Brain microvascular endothelial cell (primary cell): ENCODE data around the gene PPP2R3B.

ENCODE experiments used
- DNase-seq: peaks from one replicate; pipeline ENCODE4 v3.0.0-alpha.2; 2020
- H3K27ac ChIP-seq: fragments of 250-450 bp; sonication (Bioruptor Pico); 2 replicates; pipeline ENCODE4 v1.5.1; 2020; ENCODE audit warnings: mild to moderate bottlenecking, moderate library complexity
- H3K27me3 ChIP-seq: fragments of 250-450 bp; sonication (Bioruptor Pico); replicated peaks from 2 replicates; pipeline ENCODE4 v1.5.1; 2020; ENCODE audit warnings: mild to moderate bottlenecking
- H3K36me3 ChIP-seq: fragments of 250-450 bp; sonication (Bioruptor Pico); replicated peaks from 2 replicates; pipeline ENCODE4 v1.5.1; 2020; ENCODE audit warnings: mild to moderate bottlenecking
- H3K4me3 ChIP-seq: 2 replicates; pipeline ENCODE4 v1.5.1; 2011; ENCODE audit warnings: low read depth, mild to moderate bottlenecking, control low read depth, low read length, moderate library complexity
- in situ Hi-C: cut with HindIII; loops from 2 replicates; pipeline ENCODE4 v1.10.0; 2017; ENCODE audit warnings: low sequenced_read_pairs, low pct_ligation_motif_present
- TF ChIP-seq, protein P1 (sequence below): IDR thresholded peaks from 2 replicates; pipeline ENCODE4 v1.5.1; 2011; ENCODE audit warnings: low read depth, mild to moderate bottlenecking, moderate library complexity, low read length, control low read depth, inconsistent platforms; ENCODE audit errors: missing control alignments

Gene PPP2R3B

DNA sequence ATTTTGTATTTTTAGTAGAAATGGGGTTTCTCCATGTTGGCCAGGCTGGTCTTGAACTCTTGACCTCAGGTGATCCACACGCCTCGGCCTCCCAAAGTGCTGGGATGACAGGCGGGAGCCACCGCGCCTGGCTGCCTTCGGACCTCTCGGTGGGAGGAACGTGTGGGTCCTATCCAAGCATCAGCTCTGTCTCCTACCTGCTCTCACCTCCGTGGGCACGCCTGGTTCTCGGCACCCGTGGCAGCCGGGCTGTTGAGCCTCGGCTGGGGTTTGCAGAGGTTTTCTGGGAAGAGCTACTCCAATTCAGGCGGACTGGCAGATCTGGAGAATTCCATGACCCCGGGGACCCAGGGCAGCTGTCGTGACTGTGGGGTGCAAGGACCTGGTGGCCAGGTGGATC lies 23.6 kb upstream of the PPP2R3B start:
- H3K27ac ChIP-seq: no peak overlapping the region
- DNase-seq: no peak
- in situ Hi-C loops: no loop called here
- H3K36me3 ChIP-seq: no peaks in the 10 kb centered on the region
- TF ChIP-seq, protein P1, sequence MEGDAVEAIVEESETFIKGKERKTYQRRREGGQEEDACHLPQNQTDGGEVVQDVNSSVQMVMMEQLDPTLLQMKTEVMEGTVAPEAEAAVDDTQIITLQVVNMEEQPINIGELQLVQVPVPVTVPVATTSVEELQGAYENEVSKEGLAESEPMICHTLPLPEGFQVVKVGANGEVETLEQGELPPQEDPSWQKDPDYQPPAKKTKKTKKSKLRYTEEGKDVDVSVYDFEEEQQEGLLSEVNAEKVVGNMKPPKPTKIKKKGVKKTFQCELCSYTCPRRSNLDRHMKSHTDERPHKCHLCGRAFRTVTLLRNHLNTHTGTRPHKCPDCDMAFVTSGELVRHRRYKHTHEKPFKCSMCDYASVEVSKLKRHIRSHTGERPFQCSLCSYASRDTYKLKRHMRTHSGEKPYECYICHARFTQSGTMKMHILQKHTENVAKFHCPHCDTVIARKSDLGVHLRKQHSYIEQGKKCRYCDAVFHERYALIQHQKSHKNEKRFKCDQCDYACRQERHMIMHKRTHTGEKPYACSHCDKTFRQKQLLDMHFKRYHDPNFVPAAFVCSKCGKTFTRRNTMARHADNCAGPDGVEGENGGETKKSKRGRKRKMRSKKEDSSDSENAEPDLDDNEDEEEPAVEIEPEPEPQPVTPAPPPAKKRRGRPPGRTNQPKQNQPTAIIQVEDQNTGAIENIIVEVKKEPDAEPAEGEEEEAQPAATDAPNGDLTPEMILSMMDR: no peak
- no peaks in the 10 kb centered on the region for H3K27me3 ChIP-seq
- no peak overlapping the region for H3K4me3 ChIP-seq

DNA sequence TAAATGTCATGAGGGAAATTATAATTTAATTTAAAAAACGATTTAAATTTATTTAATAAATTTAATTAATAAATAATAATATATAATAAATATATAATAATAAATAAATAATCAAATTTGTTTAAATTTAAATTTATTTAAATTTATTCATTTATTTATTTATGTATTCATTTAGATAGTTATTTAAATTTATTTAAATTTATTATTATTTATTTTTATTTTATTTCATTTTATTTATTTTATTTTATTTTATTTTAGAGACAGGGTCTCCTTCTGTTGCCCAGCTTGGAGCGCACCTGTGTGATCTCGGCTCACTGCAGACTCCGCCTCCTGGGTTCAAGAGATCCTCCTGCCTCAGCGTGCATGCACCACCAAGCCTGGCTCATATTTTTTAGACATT lies 18.4 kb upstream of the PPP2R3B start:
- in situ Hi-C loops: no loop called here
- H3K4me3 ChIP-seq: no peak overlapping the region
- no peak overlapping the region for H3K27ac ChIP-seq
- H3K36me3 ChIP-seq: no peaks in the 10 kb centered on the region
- DNase-seq: no peak
- TF ChIP-seq, protein P1: no peak
- no peaks in the 10 kb centered on the region for H3K27me3 ChIP-seq

DNA sequence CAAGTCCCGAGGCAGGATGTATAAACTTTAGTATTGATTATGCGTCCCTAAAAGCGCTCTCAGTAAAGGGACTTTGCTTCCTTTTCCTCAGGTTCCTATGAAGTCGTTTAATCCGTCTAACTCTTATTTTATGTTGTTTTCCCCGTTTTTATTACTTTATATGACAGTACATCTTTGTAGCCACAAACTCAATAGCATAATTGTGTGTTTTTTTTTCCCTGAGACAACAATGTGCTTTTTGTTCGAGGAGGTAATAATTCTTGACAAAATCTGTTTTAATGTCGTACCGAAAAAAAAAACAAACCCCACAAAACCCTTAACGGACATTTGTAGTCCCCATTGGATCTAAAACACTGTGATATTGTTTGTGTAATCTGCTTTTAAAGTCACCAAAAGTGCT lies 17.9 kb upstream of the PPP2R3B start:
- Histone ChIP-seq H3K27ac (no peak overlapping the region), H3K27me3 (no peaks in the 10 kb centered on the region), H3K36me3 (no peaks in the 10 kb centered on the region), H3K4me3 (no peak overlapping the region)
- DNase-seq: no peak
- TF ChIP-seq, protein P1: no peak
- in situ Hi-C loops: no loop called here

DNA sequence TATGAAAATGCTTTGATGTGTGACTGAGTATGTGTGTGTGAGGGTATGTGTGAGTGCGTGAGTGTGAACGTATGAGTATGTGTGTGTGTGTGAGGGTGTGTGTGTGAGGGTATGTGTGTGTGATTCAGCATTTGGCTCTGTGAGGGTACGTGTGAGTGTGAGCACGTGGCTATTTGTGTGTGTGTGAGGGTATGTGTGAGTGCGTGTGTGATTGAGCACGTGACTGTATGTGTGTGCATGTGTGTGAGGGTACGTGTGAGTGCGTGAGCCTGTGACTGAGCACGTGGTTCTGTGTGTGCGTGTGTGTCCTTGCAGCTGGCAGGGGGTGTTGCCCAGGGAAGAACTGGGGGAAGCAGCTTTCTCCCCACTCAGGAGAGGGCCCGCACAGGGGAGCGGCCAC lies 16.1 kb upstream of the PPP2R3B start:
- no peak for DNase-seq
- in situ Hi-C loops: no loop called here
- Histone ChIP-seq H3K27me3 (no peaks in the 10 kb centered on the region), H3K36me3 (no peaks in the 10 kb centered on the region), H3K27ac (no peak overlapping the region), H3K4me3 (no peak overlapping the region)
- TF ChIP-seq, protein P1: no peak

DNA sequence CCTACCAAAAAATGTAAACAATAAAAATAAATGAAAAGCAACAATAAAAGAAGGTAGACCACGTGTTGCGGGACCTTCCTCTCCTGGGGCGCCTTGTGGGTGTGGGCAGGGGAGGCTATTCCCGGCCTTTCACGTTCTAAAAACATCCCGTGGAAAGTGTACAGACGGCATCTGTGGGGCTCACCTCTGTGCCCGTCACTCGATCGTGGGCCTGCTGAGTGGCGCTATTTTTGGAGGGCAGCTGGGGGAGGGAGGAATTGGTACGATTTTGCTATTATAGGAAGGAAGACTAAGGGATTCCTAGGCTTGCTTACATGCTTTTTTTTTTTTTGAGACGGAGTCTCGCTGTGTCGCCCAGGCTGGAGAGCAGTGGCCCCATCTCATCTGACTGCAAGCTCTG lies 13.6 kb upstream of the PPP2R3B start:
- in situ Hi-C loops: no loop called here

DNA sequence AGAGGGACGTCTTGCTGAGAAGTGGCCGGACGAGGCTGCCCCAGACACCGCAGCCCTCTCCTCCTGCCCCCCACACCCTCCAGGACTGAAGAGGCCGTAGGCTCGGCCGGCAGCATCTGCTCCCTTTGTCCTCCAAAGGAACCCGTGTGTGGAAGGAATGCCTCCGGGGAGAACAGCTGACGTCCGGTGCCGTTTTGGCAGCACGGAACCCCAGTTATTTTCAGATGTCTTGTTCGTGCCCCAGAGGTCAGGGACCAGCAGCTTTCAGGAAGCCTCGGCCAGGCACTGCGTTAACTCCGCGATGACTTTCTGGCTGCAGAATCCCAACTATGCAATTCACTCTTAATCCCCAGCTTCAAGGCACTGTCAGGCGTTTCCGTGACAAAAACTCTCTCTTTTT lies 10.9 kb upstream of the PPP2R3B start:
- Histone ChIP-seq H3K27me3 (no peaks in the 10 kb centered on the region), H3K36me3 (no peaks in the 10 kb centered on the region), H3K4me3 (peak overlapping the region; percentile 34), H3K27ac (peak overlapping the region; percentile 81)
- peak; percentile 85 for DNase-seq
- TF ChIP-seq, protein P1: no peak
- in situ Hi-C loops: no loop called here

More for the DNA sequence above, 13.6 kb upstream of the PPP2R3B start:
- Histone ChIP-seq H3K27me3 (no peaks in the 10 kb centered on the region), H3K36me3 (no peaks in the 10 kb centered on the region), H3K4me3 (no peak overlapping the region), H3K27ac (no peak overlapping the region)
- TF ChIP-seq, protein P1: no peak
- DNase-seq: no peak
